Measurements from ENCODE around the gene PSAT1. TPM values are rescaled to one million over a fixed set of nuclear protein-coding genes. Genes with fewer than 3 reads are reported as not detected.

The PSAT1 gene
- total and polyA plus RNA-seq, 2 donors from 2014 or later: 22.4 to 141 TPM

GRCh38 chr9:78324068-78324650, 27.2 kb downstream of the PSAT1 start:
- Histone ChIP-seq H3K4me1 (ENCODE audit: control insufficient read depth in 2 of 3, insufficient read depth in 2 of 3, low read depth in 1 of 3, low read length in 3 of 3) (peaks cover 0 to 15% (median 4%) of the 10 kb centered on the region in 3 donors), H3K36me3 (ENCODE audit: control insufficient read depth in 2 of 3, insufficient read depth in 3 of 3, low read length in 3 of 3) (peaks cover 0 to 4% (median 2%) of the 10 kb centered on the region in 3 donors), H3K4me3 (ENCODE audit: low read length in 3 of 3) (no peak overlapping the region), H3K9ac (ENCODE audit: low read length in 3 of 3) (no peak overlapping the region), H3K9me3 (ENCODE audit: control insufficient read depth in 2 of 3, insufficient read depth in 1 of 3, low read length in 3 of 3) (no peaks in the 10 kb centered on the region), H3K27me3 (ENCODE audit: control insufficient read depth, insufficient read depth, low read length) (no peaks in the 10 kb centered on the region), H3K27ac (ENCODE audit: low read depth in 2 of 2, low read length in 2 of 2) (peak overlapping the region in 1 of 2 donors; percentile 13)
- DNase-seq: no peak
- no peak for FAIRE-seq
- intact Hi-C loops (cut with DNase I): no loop called here
- no peak for TF ChIP-seq CTCF (IDR thresholded peaks at IDR 0.05; ENCODE audit: borderline replicate concordance, extremely low read depth, insufficient read depth)

- Histone ChIP-seq H3K9me3 (ENCODE audit: control insufficient read depth in 2 of 3, insufficient read depth in 1 of 3, low read length in 3 of 3) (no peaks in the 10 kb centered on the region), H3K4me3 (ENCODE audit: low read length in 3 of 3) (no peak overlapping the region), H3K27ac (ENCODE audit: low read depth in 2 of 2, low read length in 2 of 2) (peak overlapping the region; percentile 1 to 13), H3K27me3 (ENCODE audit: control insufficient read depth, insufficient read depth, low read length) (no peaks in the 10 kb centered on the region), H3K4me1 (ENCODE audit: control insufficient read depth in 2 of 3, insufficient read depth in 2 of 3, low read depth in 1 of 3, low read length in 3 of 3) (peaks cover 0 to 15% (median 4%) of the 10 kb centered on the region in 3 donors), H3K36me3 (ENCODE audit: control insufficient read depth in 2 of 3, insufficient read depth in 3 of 3, low read length in 3 of 3) (peaks cover 0 to 4% (median 2%) of the 10 kb centered on the region in 3 donors), H3K9ac (ENCODE audit: low read length in 3 of 3) (no peak overlapping the region)
- intact Hi-C loops (cut with DNase I): no loop called here
- DNase-seq (no peak), FAIRE-seq (no peak)
- TF ChIP-seq CTCF (IDR thresholded peaks at IDR 0.05; ENCODE audit: borderline replicate concordance, extremely low read depth, insufficient read depth): no peak
Observed at GRCh38 chr9:78324682-78325081, 27.8 kb downstream of the PSAT1 start.

GRCh38 chr9:78325343-78325742, 28.4 kb downstream of the PSAT1 start:
- Histone ChIP-seq H3K4me1 (ENCODE audit: control insufficient read depth in 2 of 3, insufficient read depth in 2 of 3, low read depth in 1 of 3, low read length in 3 of 3) (peaks cover 0 to 19% (median 4%) of the 10 kb centered on the region in 3 donors), H3K9ac (ENCODE audit: low read length in 3 of 3) (no peak overlapping the region), H3K27ac (ENCODE audit: low read depth in 2 of 2, low read length in 2 of 2) (peak overlapping the region; percentile 1 to 13), H3K27me3 (ENCODE audit: control insufficient read depth, insufficient read depth, low read length) (no peaks in the 10 kb centered on the region), H3K36me3 (ENCODE audit: control insufficient read depth in 2 of 3, insufficient read depth in 3 of 3, low read length in 3 of 3) (peaks cover 0 to 4% (median 0%) of the 10 kb centered on the region in 3 donors), H3K4me3 (ENCODE audit: low read length in 3 of 3) (no peak overlapping the region), H3K9me3 (ENCODE audit: control insufficient read depth in 2 of 3, insufficient read depth in 1 of 3, low read length in 3 of 3) (no peaks in the 10 kb centered on the region)
- FAIRE-seq (no peak), DNase-seq (peak in 4 of 5 donors; percentile 11 to 56 (median 35))
- TF ChIP-seq CTCF (IDR thresholded peaks at IDR 0.05; ENCODE audit: borderline replicate concordance, extremely low read depth, insufficient read depth): no peak
- intact Hi-C loops (cut with DNase I): no loop called here

Measured in kidney (tissue), 14 donors.